Stimulated activated naive CD8-positive, alpha-beta T cell treated with anti-CD3 and anti-CD28 coated beads, Interleukin-15, amount 100 ng/mL, for 72 hours (primary cell): ENCODE data around the gene ERVFRD-1.
"Not testable (repeated sequence)": the region's sequence is repeated elsewhere in the genome, so short reads cannot be mapped to it uniquely, and the experiment has no call there.

Experiments
- ATAC-seq: fragments of 150-1000 bp; cut with Tn5 transposase; 2 replicates; pipeline ENCODE4 v1.10.0; 2021; ENCODE audit warnings: mild to moderate bottlenecking, moderate library complexity
- DNase-seq, 2 donors: peaks; one replicate each; pipeline ENCODE4 v3.0.0; 2021 to 2022
- H3K27ac Mint-ChIP-seq, 2 donors: one replicate each; pipeline ENCODE4 v1.8.0; 2022; ENCODE audit warnings: mild to moderate bottlenecking in 2 of 2, mixed read lengths in 2 of 2, moderate library complexity in 2 of 2
- H3K27me3 Mint-ChIP-seq: one replicate; pipeline ENCODE4 v1.8.0; 2022; ENCODE audit warnings: mixed read lengths
- H3K4me1 Mint-ChIP-seq: one replicate; pipeline ENCODE4 v1.8.0; 2022; ENCODE audit warnings: mild to moderate bottlenecking, mixed read lengths
- H3K4me3 Mint-ChIP-seq, 2 donors: one replicate each; pipeline ENCODE4 v1.8.0; 2022; ENCODE audit warnings: mild to moderate bottlenecking in 2 of 2, mixed read lengths in 2 of 2, moderate library complexity in 1 of 2
- H3K9me3 Mint-ChIP-seq, 2 donors: one replicate each; pipeline ENCODE4 v1.8.0; 2022; ENCODE audit warnings: mixed read lengths in 2 of 2

Gene ERVFRD-1

DNA sequence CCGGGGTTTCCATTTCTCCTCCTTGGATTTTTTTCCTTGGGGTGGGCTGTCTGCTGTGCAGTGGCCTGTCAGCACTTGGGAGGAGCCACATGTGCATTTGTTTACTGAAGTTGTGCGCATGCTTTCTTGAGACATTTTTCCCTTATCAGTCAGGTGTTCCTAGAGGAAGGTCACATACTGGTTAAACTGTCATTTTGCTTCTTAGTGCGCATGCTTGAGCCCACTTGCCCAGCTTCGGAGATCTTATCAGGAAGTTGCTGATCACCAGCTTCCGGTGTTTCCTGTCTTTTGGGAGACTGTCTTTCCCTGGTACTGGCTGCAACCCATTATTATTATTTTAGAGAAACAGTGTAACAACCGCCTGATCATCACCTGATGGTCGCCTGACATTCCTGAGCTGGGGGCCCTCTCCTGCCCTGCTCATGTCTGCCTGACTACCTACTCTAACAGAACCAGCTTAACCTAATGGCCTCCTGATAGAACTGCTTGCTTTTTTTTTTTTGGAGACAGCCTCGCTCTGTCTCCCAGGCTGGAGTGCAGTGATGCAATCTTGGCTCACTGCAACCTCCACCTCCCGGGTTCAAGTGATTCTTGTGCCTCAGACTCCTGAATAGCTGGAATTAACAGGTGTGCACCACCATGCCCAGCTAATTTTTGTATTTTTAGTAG lies 378 bp upstream of the ERVFRD-1 start:
- H3K27me3 Mint-ChIP-seq = no peaks in the 10 kb centered on the region
- DNase-seq = no peak
- no peaks in the 10 kb centered on the region for H3K9me3 Mint-ChIP-seq
- ATAC-seq = no peak
- H3K4me1 Mint-ChIP-seq = peaks cover 42% of the 10 kb centered on the region
- H3K4me3 Mint-ChIP-seq = peak overlapping the region; percentile 24 to 54
- H3K27ac Mint-ChIP-seq = peak overlapping the region; percentile 7 to 31

GRCh38 chr6:11108726-11109125 lies 2.8 kb downstream of the ERVFRD-1 start:
- Mint-ChIP-seq H3K27me3 (no peaks in the 10 kb centered on the region), H3K4me1 (peaks cover 40% of the 10 kb centered on the region), H3K4me3 (no peak overlapping the region), H3K27ac (peak overlapping the region in 1 of 2 donors; percentile 69), H3K9me3 (no peaks in the 10 kb centered on the region)
- ATAC-seq (no peak), DNase-seq (no peak)

DNA sequence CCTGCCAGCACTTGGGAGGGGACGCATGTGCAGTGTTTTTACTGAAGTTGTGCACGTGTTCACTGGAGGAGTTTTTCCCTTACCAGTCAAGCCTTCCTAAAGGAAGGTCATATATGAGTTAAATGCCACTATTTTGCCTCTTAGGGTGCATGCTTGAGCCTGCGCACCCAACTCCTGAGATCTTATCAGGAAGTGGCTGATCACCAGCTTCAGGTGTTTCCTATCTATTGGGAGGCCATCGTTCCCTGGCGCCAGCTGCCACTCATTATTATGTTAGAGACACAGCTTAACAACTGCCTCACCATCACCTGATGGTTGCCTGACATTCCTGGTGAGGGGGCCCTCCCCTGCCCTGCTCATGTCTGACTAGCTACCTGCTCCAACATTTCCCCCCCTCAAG lies 8.5 kb downstream of the ERVFRD-1 start:
- ATAC-seq = no peak
- no peak overlapping the region for H3K27ac Mint-ChIP-seq
- peaks cover 41% of the 10 kb centered on the region for H3K4me1 Mint-ChIP-seq
- H3K27me3 Mint-ChIP-seq = no peaks in the 10 kb centered on the region
- no peak for DNase-seq
- no peak overlapping the region for H3K4me3 Mint-ChIP-seq
- H3K9me3 Mint-ChIP-seq = peaks cover 0 to 13% of the 10 kb centered on the region in 2 donors

- peaks cover 0 to 13% of the 10 kb centered on the region in 2 donors for H3K9me3 Mint-ChIP-seq
- peak overlapping the region in 1 of 2 donors; percentile 5 for H3K27ac Mint-ChIP-seq
- H3K4me1 Mint-ChIP-seq = peaks cover 40% of the 10 kb centered on the region
- ATAC-seq = no peak
- H3K4me3 Mint-ChIP-seq = no peak overlapping the region
- H3K27me3 Mint-ChIP-seq = no peaks in the 10 kb centered on the region
- no peak for DNase-seq
Observed at GRCh38 chr6:11101417-11101816, 10.1 kb downstream of the ERVFRD-1 start.

DNA sequence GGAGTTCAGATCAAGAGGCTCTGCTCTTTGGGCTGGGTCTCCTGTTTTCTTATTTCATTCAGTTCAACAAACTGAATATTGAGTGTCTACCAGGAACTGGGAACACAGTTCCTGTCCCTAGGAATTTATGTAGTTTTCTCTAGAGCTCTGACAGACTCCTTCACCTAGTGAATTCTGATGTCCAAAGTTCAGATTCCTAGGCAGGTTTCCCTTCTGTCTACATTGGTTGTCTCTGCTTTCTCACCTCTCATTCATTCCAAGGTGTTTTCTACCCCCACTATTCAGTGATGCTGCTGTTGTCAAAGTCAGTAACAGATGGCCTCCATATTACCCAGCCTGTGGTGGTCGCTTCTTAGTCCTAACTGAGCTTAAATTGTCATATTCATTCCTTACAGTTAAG lies 13.5 kb downstream of the ERVFRD-1 start:
- Mint-ChIP-seq H3K4me1 (peaks cover 47% of the 10 kb centered on the region), H3K27ac (peak overlapping the region in 1 of 2 donors; percentile 90), H3K27me3 (no peaks in the 10 kb centered on the region), H3K9me3 (peaks cover 0 to 13% of the 10 kb centered on the region in 2 donors), H3K4me3 (no peak overlapping the region)
- ATAC-seq (no peak), DNase-seq (no peak)

DNA sequence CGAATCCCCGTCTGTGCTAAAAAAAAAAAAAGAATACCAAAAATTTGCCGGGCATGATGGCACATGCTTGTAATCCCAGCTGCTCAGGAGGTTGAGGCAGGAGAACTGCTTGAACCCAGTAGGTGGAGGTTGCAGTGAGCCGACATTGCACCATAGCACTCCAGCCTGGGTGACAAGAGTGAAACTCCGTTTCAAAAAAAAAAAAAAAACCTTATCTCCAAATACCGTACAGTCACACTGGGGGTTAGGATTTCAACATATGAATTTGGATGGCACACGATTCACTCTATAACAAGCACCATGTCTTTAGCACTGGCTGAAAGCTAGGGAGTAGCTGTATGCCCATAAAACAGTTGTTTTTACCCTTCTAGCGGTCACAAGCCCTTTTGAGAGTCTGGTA lies 14.0 kb downstream of the ERVFRD-1 start:
- Mint-ChIP-seq H3K4me3 (no peak overlapping the region), H3K27me3 (no peaks in the 10 kb centered on the region), H3K27ac (no peak overlapping the region), H3K4me1 (peaks cover 46% of the 10 kb centered on the region), H3K9me3 (peaks cover 0 to 13% of the 10 kb centered on the region in 2 donors)
- ATAC-seq (no peak), DNase-seq (no peak)

- ATAC-seq = no peak
- Mint-ChIP-seq H3K27me3 (no peaks in the 10 kb centered on the region), H3K27ac (no peak overlapping the region), H3K9me3 (peaks cover 0 to 10% of the 10 kb centered on the region in 2 donors), H3K4me1 (peaks cover 39% of the 10 kb centered on the region), H3K4me3 (peak overlapping the region; percentile 2 to 92)
- no peak for DNase-seq
Observed at GRCh38 chr6:11096109-11096508, 15.4 kb downstream of the ERVFRD-1 start.

DNA sequence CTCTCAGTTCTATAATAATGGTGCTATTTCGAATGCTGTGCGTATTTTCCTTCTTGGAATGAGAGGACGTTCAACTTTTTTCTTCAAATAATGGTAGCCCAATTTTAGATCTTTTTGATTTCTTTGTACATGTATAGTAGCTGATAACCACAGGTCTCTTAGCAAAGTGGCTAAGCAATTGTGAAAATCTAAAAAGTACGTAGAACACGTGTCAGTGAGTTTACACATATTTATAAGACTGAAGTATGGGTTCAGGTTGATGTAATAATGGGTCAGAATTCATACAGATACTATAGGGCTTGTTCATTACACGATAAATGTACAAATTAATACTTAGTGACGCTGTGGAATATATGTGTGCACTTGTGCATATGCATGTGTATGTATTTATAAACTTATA lies 16.6 kb downstream of the ERVFRD-1 start:
- Mint-ChIP-seq H3K4me1 (peaks cover 28% of the 10 kb centered on the region), H3K4me3 (peak overlapping the region; percentile 92 to 99), H3K27ac (peak overlapping the region; percentile 98 to 99), H3K9me3 (no peaks in the 10 kb centered on the region), H3K27me3 (no peaks in the 10 kb centered on the region)
- no peak for DNase-seq
- ATAC-seq = no peak

- Mint-ChIP-seq H3K4me3 (peak overlapping the region; percentile 92 to 99), H3K4me1 (peaks cover 28% of the 10 kb centered on the region), H3K27me3 (no peaks in the 10 kb centered on the region), H3K9me3 (no peaks in the 10 kb centered on the region), H3K27ac (peak overlapping the region; percentile 98 to 99)
- ATAC-seq (peak; percentile 53), DNase-seq (peak; percentile 49 to 69)
Observed at GRCh38 chr6:11094411-11094851, 17.1 kb downstream of the ERVFRD-1 start.

- peak; percentile 96 for ATAC-seq
- Mint-ChIP-seq H3K4me1 (peaks cover 28% of the 10 kb centered on the region), H3K4me3 (peak within 1 kb of the TSS; percentile 94 to 99)
Observed at GRCh38 chr6:11093626-11094410, 17.7 kb downstream of the ERVFRD-1 start, which contains the start of gene SMIM13. Gene SMIM13 (plus strand): TSS chr6:11093834. CDS start chr6:11094314, 480 bp downstream.

DNA sequence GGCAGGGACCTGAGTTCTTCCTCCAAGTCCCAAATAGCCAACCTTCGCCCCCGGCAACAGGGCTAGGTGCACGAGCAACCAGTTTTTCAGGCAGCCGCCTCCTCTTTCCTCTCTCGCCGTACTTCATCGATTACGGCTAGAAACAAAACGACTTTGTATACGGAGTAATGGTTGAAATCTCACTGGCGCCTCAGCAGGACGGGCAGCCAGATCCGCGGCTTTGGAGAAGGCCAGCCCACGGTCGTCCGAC lies 18.2 kb downstream of the ERVFRD-1 start:
- Mint-ChIP-seq H3K9me3 (no peaks in the 10 kb centered on the region), H3K4me1 (peaks cover 28% of the 10 kb centered on the region), H3K27ac (peak overlapping the region; percentile 97 to 99), H3K4me3 (peak overlapping the region; percentile 94 to 99), H3K27me3 (no peaks in the 10 kb centered on the region)
- ATAC-seq = peak; percentile 25
- no peak for DNase-seq

More at GRCh38 chr6:11093626-11094410, 17.7 kb downstream of the ERVFRD-1 start, which contains the start of gene SMIM13:
- H3K27me3 Mint-ChIP-seq = no peaks in the 10 kb centered on the region
- H3K27ac Mint-ChIP-seq = peak within 1 kb of the TSS; percentile 99
- no peaks in the 10 kb centered on the region for H3K9me3 Mint-ChIP-seq
- peak; percentile 92 to 95 for DNase-seq

DNA sequence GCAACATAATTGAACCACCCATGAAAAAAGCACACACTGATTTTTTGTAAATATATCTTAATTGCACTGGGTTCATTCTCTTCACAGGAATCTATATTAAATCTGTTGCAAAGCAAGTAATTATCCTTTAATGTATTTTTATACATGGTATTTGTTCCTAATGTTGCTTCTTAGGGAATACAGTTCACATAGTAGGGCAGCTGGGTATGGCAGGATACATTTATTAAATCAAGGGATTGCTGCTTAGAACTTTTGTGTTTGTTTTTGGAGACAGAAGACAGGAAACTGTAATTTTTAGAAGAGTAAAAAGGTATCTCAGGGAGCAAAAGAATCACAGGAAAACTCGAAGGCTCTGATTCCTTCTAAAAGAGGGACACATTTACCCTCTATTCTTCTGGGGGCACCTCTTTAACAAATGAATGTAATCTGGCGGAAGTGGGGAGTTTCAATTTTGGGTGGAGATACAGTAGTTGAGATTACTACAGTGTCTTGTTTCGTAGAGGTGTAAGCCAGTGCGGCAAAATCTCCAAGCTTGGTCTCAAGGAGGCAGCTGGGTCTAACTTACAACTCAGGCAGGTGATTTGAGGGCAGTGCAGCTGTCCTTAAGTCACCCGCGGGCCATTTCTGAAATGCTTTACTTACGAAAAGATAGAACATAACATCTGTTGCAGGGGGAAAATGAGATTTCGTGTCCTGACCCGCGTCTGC lies 18.7 kb downstream of the ERVFRD-1 start:
- peak in 1 of 2 donors; percentile 54 for DNase-seq
- no peaks in the 10 kb centered on the region for H3K27me3 Mint-ChIP-seq
- H3K27ac Mint-ChIP-seq = peak overlapping the region; percentile 97 to 99

GRCh38 chr6:11091141-11091540 lies 20.4 kb downstream of the ERVFRD-1 start:
- H3K27ac Mint-ChIP-seq, ATAC-seq, H3K9me3 Mint-ChIP-seq, H3K4me3 Mint-ChIP-seq, H3K27me3 Mint-ChIP-seq, DNase-seq: not testable (repeated sequence)
- H3K4me1 Mint-ChIP-seq = peaks cover 23% of the 10 kb centered on the region

More for the DNA sequence above, 18.7 kb downstream of the ERVFRD-1 start:
- Mint-ChIP-seq H3K4me3 (peak overlapping the region; percentile 94 to 99), H3K9me3 (no peaks in the 10 kb centered on the region), H3K4me1 (peaks cover 28% of the 10 kb centered on the region)
- ATAC-seq = peak; percentile 47

GRCh38 chr6:11089695-11090094 lies 21.8 kb downstream of the ERVFRD-1 start:
- DNase-seq (no peak), ATAC-seq (no peak)
- Mint-ChIP-seq H3K4me1 (peaks cover 11% of the 10 kb centered on the region), H3K4me3 (no peak overlapping the region), H3K9me3 (no peaks in the 10 kb centered on the region), H3K27me3 (no peaks in the 10 kb centered on the region), H3K27ac (no peak overlapping the region)

DNA sequence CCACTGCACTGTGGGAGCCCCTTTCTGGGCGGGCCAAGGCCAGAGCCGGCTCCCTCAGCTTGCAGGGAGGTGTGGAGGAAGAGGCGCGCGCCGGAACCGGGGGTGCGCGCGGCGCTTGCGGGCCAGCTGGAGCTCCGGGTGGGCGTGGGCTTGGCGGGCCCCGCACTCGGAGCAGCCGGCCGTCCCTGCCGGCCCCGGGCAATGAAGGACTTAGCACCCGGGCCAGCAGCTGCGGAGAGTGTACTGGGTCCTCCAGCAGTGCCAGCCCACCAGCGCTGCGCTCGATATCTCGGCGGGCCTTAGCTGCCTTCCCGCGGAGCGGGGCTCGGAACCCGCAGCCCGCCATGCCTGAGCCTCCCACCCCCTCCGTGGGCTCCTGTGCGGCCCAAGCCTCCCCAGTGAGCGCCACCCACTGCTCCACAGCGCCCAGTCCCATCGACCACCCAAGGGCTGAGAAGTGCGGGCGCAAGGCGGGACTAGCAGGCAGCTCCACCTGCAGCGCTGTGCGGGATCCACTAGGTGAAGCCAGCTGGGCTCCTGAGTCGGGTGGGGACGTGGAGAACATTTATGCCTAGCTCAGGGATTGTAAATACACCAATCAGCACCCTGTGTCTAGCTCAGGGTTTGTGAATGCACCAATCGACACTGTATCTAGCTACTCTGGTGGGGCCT lies 24.2 kb downstream of the ERVFRD-1 start:
- not testable (repeated sequence) for H3K27ac Mint-ChIP-seq, H3K4me1 Mint-ChIP-seq, H3K9me3 Mint-ChIP-seq, DNase-seq, ATAC-seq, H3K4me3 Mint-ChIP-seq, H3K27me3 Mint-ChIP-seq
